SH-SY5Y (cell line): ENCODE measurements around the gene OR8B12.

Experiments used
- GATA2 ChIP-seq: IDR thresholded peaks from 2 replicates; pipeline ENCODE4 v1.6.1; 2011; ENCODE audit warnings: mild to moderate bottlenecking, low read depth, low read length
- GATA3 ChIP-seq: IDR thresholded peaks from 2 replicates; pipeline ENCODE4 v1.6.1; 2011; ENCODE audit warnings: low read depth, mild to moderate bottlenecking, low read length, moderate library complexity

OR8B12 gene

GRCh38 chr11:124551189-124551588 lies 7.7 kb upstream of the OR8B12 start:
- TF ChIP-seq GATA2 (no peak), GATA3 (no peak)

- TF ChIP-seq GATA3 (no peak), GATA2 (no peak)
Observed at GRCh38 chr11:124543145-124543544, 309 bp downstream of the OR8B12 start.

GRCh38 chr11:124541204-124541603 lies 2.2 kb downstream of the OR8B12 start:
- TF ChIP-seq GATA3 (no peak), GATA2 (no peak)

GRCh38 chr11:124538019-124538418 lies 5.4 kb downstream of the OR8B12 start:
- TF ChIP-seq GATA2 (no peak), GATA3 (no peak)

GRCh38 chr11:124536520-124536919 lies 6.9 kb downstream of the OR8B12 start:
- no peak for TF ChIP-seq GATA2
- TF ChIP-seq GATA3, result no peak

- TF ChIP-seq GATA2 (no peak), GATA3 (no peak)
Observed at GRCh38 chr11:124535552-124536232, 7.8 kb downstream of the OR8B12 start.

- no peak for TF ChIP-seq GATA2
- no peak for TF ChIP-seq GATA3
Observed at GRCh38 chr11:124534051-124534450, 9.4 kb downstream of the OR8B12 start.

- TF ChIP-seq GATA3, result no peak
- no peak for TF ChIP-seq GATA2
Observed at GRCh38 chr11:124533626-124534025, 9.8 kb downstream of the OR8B12 start.

- TF ChIP-seq GATA2 (no peak), GATA3 (no peak)
Observed at GRCh38 chr11:124520550-124520854, 23.0 kb downstream of the OR8B12 start.

GRCh38 chr11:124519850-124520549 lies 23.5 kb downstream of the OR8B12 start:
- no peak for TF ChIP-seq GATA3
- TF ChIP-seq GATA2, result no peak

- TF ChIP-seq GATA3, result no peak
- TF ChIP-seq GATA2, result no peak
Observed at GRCh38 chr11:124518989-124519451, 24.4 kb downstream of the OR8B12 start.

GRCh38 chr11:124517314-124517713 lies 26.1 kb downstream of the OR8B12 start:
- TF ChIP-seq GATA3, result no peak
- no peak for TF ChIP-seq GATA2

- TF ChIP-seq GATA3, result no peak
- no peak for TF ChIP-seq GATA2
Observed at GRCh38 chr11:124514131-124514530, 29.3 kb downstream of the OR8B12 start.

- TF ChIP-seq GATA2, result no peak
- TF ChIP-seq GATA3, result no peak
Observed at GRCh38 chr11:124511745-124512144, 31.7 kb downstream of the OR8B12 start.

GRCh38 chr11:124510279-124510678 lies 33.2 kb downstream of the OR8B12 start:
- TF ChIP-seq GATA2 (no peak), GATA3 (no peak)

GRCh38 chr11:124499711-124500110 lies 43.7 kb downstream of the OR8B12 start:
- TF ChIP-seq GATA2 (no peak), GATA3 (no peak)
